Skeletal muscle satellite cell (primary cell): ENCODE data around the gene KIF12. TPM values are rescaled to one million over a fixed set of nuclear protein-coding genes. Genes with fewer than 3 reads are reported as not detected.

Source experiments
- H3K27me3 ChIP-seq: 2 replicates; pipeline ENCODE4 v1.7.0; 2013; ENCODE audit warnings: low read length; ENCODE audit not compliant: control insufficient read depth, insufficient read depth
- H3K36me3 ChIP-seq: 2 replicates; pipeline ENCODE4 v1.7.0; 2013; ENCODE audit warnings: mild to moderate bottlenecking, control low read depth, low read length; ENCODE audit not compliant: insufficient read depth
- H3K4me1 ChIP-seq: 2 replicates; pipeline ENCODE4 v1.7.0; 2013; ENCODE audit warnings: low read length; ENCODE audit not compliant: control insufficient read depth, insufficient read depth
- H3K4me2 ChIP-seq: 2 replicates; pipeline ENCODE4 v1.7.0; 2013; ENCODE audit warnings: mild to moderate bottlenecking, low read length
- H3K4me3 ChIP-seq: 2 replicates; pipeline ENCODE4 v1.7.0; 2013; ENCODE audit warnings: low read length
- H3K9ac ChIP-seq: 2 replicates; pipeline ENCODE4 v1.7.0; 2013; ENCODE audit warnings: mild to moderate bottlenecking, low read depth, low read length, moderate library complexity
- H3K9me3 ChIP-seq: replicated peaks from 2 replicates; pipeline ENCODE4 v1.7.0; 2013; ENCODE audit warnings: mild to moderate bottlenecking, control low read depth, low read length
- total RNA-seq: library from RNA; depleted of rRNA; stranded (reverse); fragments of >200 nt; gene quantifications from 2 replicates; pipeline ENCODE4 v1.2.3, GENCODE V29; 2012; rRNA removed

The KIF12 gene
- total RNA-seq, result not detected in 2 replicates

- Histone ChIP-seq H3K9ac (no peak within 1 kb of the TSS), H3K9me3 (no peaks in the 10 kb centered on the region), H3K36me3 (no peaks in the 10 kb centered on the region), H3K27me3 (peaks cover 55% of the 10 kb centered on the region), H3K4me3 (peak within 1 kb of the TSS; percentile 51), H3K4me2 (peak within 1 kb of the TSS; percentile 69), H3K4me1 (peaks cover 4% of the 10 kb centered on the region)
Measured at GRCh38 chr9:114098936-114099668, at the start of gene KIF12. KIF12 (minus strand) TSS chr9:114099292; CDS start chr9:114099276, 16 bp downstream.

- no peak overlapping the region for H3K4me3 ChIP-seq
- no peak overlapping the region for H3K9ac ChIP-seq
- no peaks in the 10 kb centered on the region for H3K4me1 ChIP-seq
- H3K9me3 ChIP-seq, result no peaks in the 10 kb centered on the region
- H3K27me3 ChIP-seq, result peaks cover 59% of the 10 kb centered on the region
- H3K4me2 ChIP-seq, result no peak overlapping the region
- H3K36me3 ChIP-seq, result no peaks in the 10 kb centered on the region
Measured at GRCh38 chr9:114146735-114147134, 47.6 kb upstream of the KIF12 start.

- Histone ChIP-seq H3K4me2 (no peak overlapping the region), H3K4me1 (no peaks in the 10 kb centered on the region), H3K27me3 (peaks cover 83% of the 10 kb centered on the region), H3K4me3 (no peak overlapping the region), H3K36me3 (no peaks in the 10 kb centered on the region), H3K9ac (no peak overlapping the region), H3K9me3 (no peaks in the 10 kb centered on the region)
Measured at GRCh38 chr9:114143234-114143633, 44.1 kb upstream of the KIF12 start.

GRCh38 chr9:114141553-114142402 lies 42.7 kb upstream of the KIF12 start:
- H3K9ac ChIP-seq, result no peak overlapping the region
- no peak overlapping the region for H3K4me2 ChIP-seq
- peaks cover 85% of the 10 kb centered on the region for H3K27me3 ChIP-seq
- no peaks in the 10 kb centered on the region for H3K4me1 ChIP-seq
- no peaks in the 10 kb centered on the region for H3K9me3 ChIP-seq
- H3K4me3 ChIP-seq, result no peak overlapping the region
- H3K36me3 ChIP-seq, result no peaks in the 10 kb centered on the region

GRCh38 chr9:114140850-114141249 lies 41.8 kb upstream of the KIF12 start:
- no peaks in the 10 kb centered on the region for H3K36me3 ChIP-seq
- H3K4me3 ChIP-seq, result no peak overlapping the region
- H3K9ac ChIP-seq, result no peak overlapping the region
- H3K4me2 ChIP-seq, result no peak overlapping the region
- no peaks in the 10 kb centered on the region for H3K4me1 ChIP-seq
- no peaks in the 10 kb centered on the region for H3K9me3 ChIP-seq
- H3K27me3 ChIP-seq, result peaks cover 85% of the 10 kb centered on the region

- Histone ChIP-seq H3K9ac (no peak overlapping the region), H3K27me3 (peaks cover 88% of the 10 kb centered on the region), H3K4me3 (no peak overlapping the region), H3K4me2 (no peak overlapping the region), H3K36me3 (no peaks in the 10 kb centered on the region), H3K9me3 (no peaks in the 10 kb centered on the region), H3K4me1 (no peaks in the 10 kb centered on the region)
Measured at GRCh38 chr9:114140401-114140800, 41.3 kb upstream of the KIF12 start.

- Histone ChIP-seq H3K36me3 (no peaks in the 10 kb centered on the region), H3K4me1 (no peaks in the 10 kb centered on the region), H3K9me3 (no peaks in the 10 kb centered on the region), H3K4me2 (no peak overlapping the region), H3K27me3 (peaks cover 86% of the 10 kb centered on the region), H3K4me3 (no peak overlapping the region), H3K9ac (no peak overlapping the region)
Measured at GRCh38 chr9:114139071-114139470, 40.0 kb upstream of the KIF12 start.

- Histone ChIP-seq H3K4me3 (no peak overlapping the region), H3K36me3 (no peaks in the 10 kb centered on the region), H3K4me1 (no peaks in the 10 kb centered on the region), H3K4me2 (no peak overlapping the region), H3K27me3 (peaks cover 84% of the 10 kb centered on the region), H3K9ac (no peak overlapping the region), H3K9me3 (no peaks in the 10 kb centered on the region)
Measured at GRCh38 chr9:114138552-114138971, 39.5 kb upstream of the KIF12 start.

GRCh38 chr9:114137831-114138230 lies 38.7 kb upstream of the KIF12 start:
- H3K4me3 ChIP-seq, result no peak overlapping the region
- H3K4me2 ChIP-seq, result no peak overlapping the region
- H3K36me3 ChIP-seq, result no peaks in the 10 kb centered on the region
- no peaks in the 10 kb centered on the region for H3K4me1 ChIP-seq
- peaks cover 86% of the 10 kb centered on the region for H3K27me3 ChIP-seq
- H3K9me3 ChIP-seq, result no peaks in the 10 kb centered on the region
- no peak overlapping the region for H3K9ac ChIP-seq

- H3K27me3 ChIP-seq, result peaks cover 80% of the 10 kb centered on the region
- no peak overlapping the region for H3K4me3 ChIP-seq
- H3K4me2 ChIP-seq, result no peak overlapping the region
- H3K4me1 ChIP-seq, result no peaks in the 10 kb centered on the region
- no peaks in the 10 kb centered on the region for H3K9me3 ChIP-seq
- no peaks in the 10 kb centered on the region for H3K36me3 ChIP-seq
- no peak overlapping the region for H3K9ac ChIP-seq
Measured at GRCh38 chr9:114134827-114135396, 35.8 kb upstream of the KIF12 start.

- Histone ChIP-seq H3K36me3 (no peaks in the 10 kb centered on the region), H3K4me3 (no peak overlapping the region), H3K27me3 (peaks cover 76% of the 10 kb centered on the region), H3K4me2 (no peak overlapping the region), H3K9me3 (peaks cover 6% of the 10 kb centered on the region), H3K9ac (no peak overlapping the region), H3K4me1 (no peaks in the 10 kb centered on the region)
Measured at GRCh38 chr9:114132550-114132918, 33.4 kb upstream of the KIF12 start.
